Glutamatergic neuron (in vitro differentiated cells): Measurements from ENCODE around the gene TMEM259. TPM values are rescaled to one million over a fixed set of nuclear protein-coding genes. Genes with fewer than 3 reads are reported as not detected.

Experiments
- DNase-seq: peaks from one replicate; pipeline ENCODE4 v3.0.0; 2022
- H3K27ac Mint-ChIP-seq: one replicate; pipeline ENCODE4 v1.8.0; 2020; ENCODE audit warnings: mild to moderate bottlenecking, mixed read lengths, inconsistent platforms; ENCODE audit not compliant: unreplicated experiment
- H3K27me3 Mint-ChIP-seq: one replicate; pipeline ENCODE4 v1.8.0; 2020; ENCODE audit warnings: mild to moderate bottlenecking, moderate library complexity, mixed read lengths, inconsistent platforms; ENCODE audit not compliant: unreplicated experiment
- H3K36me3 Mint-ChIP-seq: one replicate; pipeline ENCODE4 v1.8.0; 2020; ENCODE audit warnings: mild to moderate bottlenecking, mixed read lengths, inconsistent platforms; ENCODE audit not compliant: unreplicated experiment
- H3K4me1 Mint-ChIP-seq: one replicate; pipeline ENCODE4 v1.8.0; 2020; ENCODE audit warnings: mild to moderate bottlenecking, low read depth, mixed read lengths, inconsistent platforms; ENCODE audit not compliant: unreplicated experiment
- H3K4me3 Mint-ChIP-seq: one replicate; pipeline ENCODE4 v1.8.0; 2020; ENCODE audit warnings: mild to moderate bottlenecking, mixed read lengths, inconsistent platforms; ENCODE audit not compliant: unreplicated experiment
- H3K9me3 Mint-ChIP-seq: one replicate; pipeline ENCODE4 v1.8.0; 2020; ENCODE audit warnings: mild to moderate bottlenecking, moderate library complexity, mixed read lengths, inconsistent platforms; ENCODE audit not compliant: unreplicated experiment
- CTCF ChIP-seq: fragments of 200-600 bp; sonication (generic); IDR thresholded peaks from one replicate; pipeline ENCODE4 v1.5.0; 2021; ENCODE audit not compliant: partially characterized antibody, unreplicated experiment
- total RNA-seq: library from RNA; stranded (reverse); fragmentation: NEBNext Ultra II Directional; extraction: Animal tissue kit (Norgen Biotek cat#: 25700); gene quantifications from one replicate; pipeline ENCODE4 v1.2.1, GENCODE V29; 2021; ENCODE audit not compliant: unreplicated experiment

Gene TMEM259
- total RNA-seq, 1 donor from 2014 or later: 222 TPM

- peak; percentile 16 for DNase-seq
- no peaks in the 10 kb centered on the region for H3K36me3 Mint-ChIP-seq
Measured at GRCh38 chr19:1003283-1003682, 17.6 kb downstream of the TMEM259 start.

DNA sequence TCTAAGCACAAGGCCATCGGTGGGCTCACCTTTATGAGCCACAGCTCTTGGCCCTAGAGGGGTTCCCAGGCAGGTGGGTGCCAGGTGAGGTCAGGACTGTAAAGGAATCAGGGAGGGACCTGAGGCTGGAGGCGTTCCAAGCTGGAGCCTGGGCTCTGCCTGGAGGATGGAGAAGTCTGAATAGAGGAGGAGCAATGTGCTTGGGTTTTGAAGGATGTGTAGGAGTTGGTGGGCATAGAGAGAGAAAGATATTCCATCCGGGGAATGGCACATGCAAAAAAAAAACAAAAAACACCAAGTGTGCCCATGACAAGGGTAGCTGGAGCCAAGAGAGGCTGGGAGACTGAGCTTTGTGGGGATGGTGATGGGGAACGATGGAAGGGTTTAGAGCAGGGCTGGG is 18.3 kb downstream of the TMEM259 start:
- TF ChIP-seq CTCF: no peak
- Mint-ChIP-seq H3K27me3 (peaks cover 22% of the 10 kb centered on the region), H3K9me3 (peaks cover 11% of the 10 kb centered on the region), H3K4me1 (peaks cover 3% of the 10 kb centered on the region), H3K27ac (peak overlapping the region; percentile 40), H3K4me3 (no peak overlapping the region), H3K36me3 (no peaks in the 10 kb centered on the region)
- no peak for DNase-seq

More at GRCh38 chr19:1003283-1003682, 17.6 kb downstream of the TMEM259 start:
- H3K4me3 Mint-ChIP-seq: no peak overlapping the region
- H3K9me3 Mint-ChIP-seq: peaks cover 11% of the 10 kb centered on the region
- peaks cover 17% of the 10 kb centered on the region for H3K27me3 Mint-ChIP-seq
- H3K4me1 Mint-ChIP-seq: peaks cover 3% of the 10 kb centered on the region
- H3K27ac Mint-ChIP-seq: no peak overlapping the region
- no peak for TF ChIP-seq CTCF

- Mint-ChIP-seq H3K36me3 (no peaks in the 10 kb centered on the region), H3K4me3 (no peak overlapping the region), H3K9me3 (peaks cover 11% of the 10 kb centered on the region), H3K4me1 (peaks cover 3% of the 10 kb centered on the region), H3K27me3 (peaks cover 22% of the 10 kb centered on the region), H3K27ac (no peak overlapping the region)
- peak; percentile 83 for DNase-seq
- TF ChIP-seq CTCF: peak; percentile 92
Measured at GRCh38 chr19:1001538-1002166, 19.3 kb downstream of the TMEM259 start.

DNA sequence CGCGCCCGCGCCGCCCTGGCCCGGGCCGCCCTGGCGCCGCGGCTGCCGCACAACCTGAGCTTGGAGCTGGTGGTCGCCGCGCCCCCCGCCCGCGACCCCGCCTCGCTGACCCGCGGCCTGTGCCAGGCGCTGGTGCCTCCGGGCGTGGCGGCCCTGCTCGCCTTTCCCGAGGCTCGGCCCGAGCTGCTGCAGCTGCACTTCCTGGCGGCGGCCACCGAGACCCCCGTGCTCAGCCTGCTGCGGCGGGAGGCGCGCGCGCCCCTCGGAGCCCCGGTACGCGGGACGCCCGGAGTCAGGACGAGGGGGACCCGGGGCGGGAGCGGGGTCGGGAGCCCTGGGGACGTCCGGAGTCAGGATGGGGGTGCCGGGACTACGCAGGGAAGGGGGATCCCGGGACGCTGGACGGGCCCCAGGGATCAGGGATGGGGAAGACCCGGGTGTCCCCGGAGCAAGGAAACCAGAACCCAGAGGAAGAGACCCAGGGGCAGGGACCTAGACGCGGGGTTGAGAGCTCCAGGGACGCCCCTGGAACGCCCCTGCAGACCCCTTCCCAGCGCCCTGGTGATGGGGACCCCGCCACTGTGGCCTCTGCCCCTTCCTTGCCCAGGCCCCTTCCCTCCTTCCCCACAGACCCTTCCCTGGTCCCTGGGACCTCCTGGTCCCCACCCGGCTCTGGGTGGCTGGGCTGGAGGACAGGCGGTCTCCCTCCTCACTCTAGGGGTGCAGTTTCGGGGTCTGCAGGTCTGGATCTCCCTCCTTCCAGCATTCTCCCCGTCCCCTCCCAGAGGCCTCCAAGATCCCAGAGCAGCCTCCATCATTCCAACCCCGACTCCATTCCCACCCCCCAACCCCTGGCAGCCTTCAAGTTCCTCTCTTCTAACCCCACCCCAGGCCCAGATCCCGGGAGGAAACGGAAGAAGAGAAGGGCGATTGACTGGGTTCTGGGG is 20.1 kb downstream of the TMEM259 start:
- Mint-ChIP-seq H3K36me3 (no peaks in the 10 kb centered on the region), H3K27ac (no peak overlapping the region), H3K4me3 (no peak overlapping the region), H3K27me3 (peaks cover 19% of the 10 kb centered on the region), H3K4me1 (peaks cover 3% of the 10 kb centered on the region), H3K9me3 (peaks cover 11% of the 10 kb centered on the region)
- peak; percentile 55 for DNase-seq
- TF ChIP-seq CTCF: no peak
